Keratinocyte (primary cell): ENCODE results near the gene GDAP2. TPM values are rescaled to one million over a fixed set of nuclear protein-coding genes. Genes with fewer than 3 reads are reported as not detected.

ENCODE experiments used
- DNase-seq: peaks from one replicate; pipeline ENCODE4 v3.0.0-alpha.2; 2011; ENCODE audit warnings: low read depth, missing footprints, low spot score
- FAIRE-seq: peaks from 2 replicates; lab custom pipeline; 2011; peaks lifted over from hg19 to GRCh38; lab: Jason Lieb, UNC
- H2AFZ ChIP-seq: 2 replicates; pipeline ENCODE4 v1.6.0; 2012; ENCODE audit warnings: low read length, control low read depth, inconsistent platforms; ENCODE audit not compliant: control insufficient read depth
- H3K27ac ChIP-seq: 2 replicates; pipeline ENCODE4 v1.5.1; 2011; ENCODE audit warnings: low read length; ENCODE audit not compliant: control insufficient read depth, insufficient read depth
- H3K27me3 ChIP-seq: 3 replicates; pipeline ENCODE4 v1.6.0; 2011; ENCODE audit warnings: low read length; ENCODE audit not compliant: control insufficient read depth, insufficient read depth; ENCODE audit errors: extremely low read depth
- H3K36me3 ChIP-seq, 2 experiments: 2 replicates in 1 of 2; 3 replicates in 1 of 2; pipeline ENCODE4 v1.5.1; 2011; ENCODE audit warnings: low read length in 2 of 2, mild to moderate bottlenecking in 1 of 2; ENCODE audit not compliant: control insufficient read depth in 2 of 2, insufficient read depth in 2 of 2; ENCODE audit errors: extremely low read depth in 1 of 2
- H3K4me1 ChIP-seq: 3 replicates; pipeline ENCODE4 v1.5.1; 2011; ENCODE audit warnings: low read length; ENCODE audit not compliant: control insufficient read depth, insufficient read depth; ENCODE audit errors: extremely low read depth
- H3K4me2 ChIP-seq: 3 replicates; pipeline ENCODE4 v1.6.0; 2011; ENCODE audit warnings: low read depth, low read length; ENCODE audit not compliant: control insufficient read depth, insufficient read depth; ENCODE audit errors: extremely low read depth
- H3K4me3 ChIP-seq, 3 experiments: fragments of 200-600 bp in 1 of 3; sonication (generic) in 1 of 3; 2 replicates in 2 of 3; 3 replicates in 1 of 3; pipeline ENCODE4 v1.5.1; 2011 to 2016; ENCODE audit warnings: low read length in 3 of 3, mild to moderate bottlenecking in 3 of 3, control low read depth in 2 of 3, inconsistent platforms in 1 of 3, low read depth in 1 of 3, mixed read lengths in 1 of 3, mixed run types in 1 of 3, moderate library complexity in 1 of 3; ENCODE audit not compliant: control insufficient read depth in 2 of 3, insufficient read depth in 2 of 3; ENCODE audit errors: extremely low read depth in 1 of 3
- H3K79me2 ChIP-seq: 2 replicates; pipeline ENCODE4 v1.6.0; 2012; ENCODE audit warnings: low read length; ENCODE audit not compliant: control insufficient read depth, insufficient read depth
- H3K9ac ChIP-seq: 3 replicates; pipeline ENCODE4 v1.6.0; 2011; ENCODE audit warnings: low read length; ENCODE audit not compliant: control insufficient read depth, insufficient read depth; ENCODE audit errors: extremely low read depth
- H3K9me1 ChIP-seq: 3 replicates; pipeline ENCODE4 v1.6.0; 2011; ENCODE audit warnings: low read length; ENCODE audit not compliant: control insufficient read depth, insufficient read depth; ENCODE audit errors: extremely low read depth
- H3K9me3 ChIP-seq: 2 replicates; pipeline ENCODE4 v1.5.1; 2012; ENCODE audit warnings: low read depth, low read length; ENCODE audit not compliant: control insufficient read depth
- H4K20me1 ChIP-seq: 3 replicates; pipeline ENCODE4 v1.6.0; 2011; ENCODE audit warnings: low read length; ENCODE audit not compliant: control insufficient read depth, insufficient read depth; ENCODE audit errors: extremely low read depth
- CTCF ChIP-seq, 3 experiments: IDR thresholded peaks in 1 of 3; conservative IDR thresholded peaks in 1 of 3; optimal IDR thresholded peaks in 1 of 3; 2 replicates in 2 of 3; 3 replicates in 1 of 3; pipeline versions ENCODE3 to v1.5.1; 2011; ENCODE audit warnings: low read length in 3 of 3, mild to moderate bottlenecking in 3 of 3, moderate library complexity in 2 of 3, control low read depth in 1 of 3, inconsistent platforms in 1 of 3; ENCODE audit not compliant: insufficient read depth in 2 of 3; ENCODE audit errors: extremely low read depth in 1 of 3
- EZH2 ChIP-seq: IDR thresholded peaks from one replicate; pipeline ENCODE4 v1.6.1; 2012; ENCODE audit warnings: inconsistent platforms, mild to moderate bottlenecking, low read length, moderate library complexity
- dilution Hi-C: fragments of 300-500 bp; cut with MboI; formaldehyde crosslinking; loops from one replicate; pipeline ENCODE4 v1.7.0; 2020; ENCODE audit warnings: low sequenced_read_pairs; ENCODE audit not compliant: extremely low pct_ligation_motif_present
- polyA plus RNA-seq, 5 experiments: library from polyadenylated mRNA; depleted of rRNA in 3 of 5; stranded (reverse) in 3 of 5; stranded (forward) in 1 of 5; unstranded in 1 of 5; fragments of >200 nt; gene quantifications; 1 replicate in 1 of 5; 2 replicates in 3 of 5; 3 replicates in 1 of 5; pipeline versions ENCODE4 v1.2.1 to v1.2.3, GENCODE V29; 2011 to 2012; ENCODE audit warnings: missing spikeins in 2 of 5, low read depth in 1 of 5, low replicate concordance in 1 of 5

GDAP2 gene
- polyA plus RNA-seq, 1 donor (not counting 4 experiments of a cell fraction or from before 2014, with no cell fraction given) = 15.7 TPM

GRCh38 chr1:117930484-117930883 is 1.1 kb upstream of the GDAP2 start:
- Histone ChIP-seq H3K9ac (peak overlapping the region; percentile 92), H3K4me2 (peak overlapping the region; percentile 79), H3K9me1 (no peaks in the 10 kb centered on the region), H3K9me3 (no peaks in the 10 kb centered on the region), H3K36me3 (peaks cover 5 to 15% of the 10 kb centered on the region in 2 experiments), H4K20me1 (no peaks in the 10 kb centered on the region), H3K4me1 (peaks cover 16% of the 10 kb centered on the region), H3K4me3 (peak overlapping the region; percentile 93 to 100 (median 97)), H3K27me3 (no peaks in the 10 kb centered on the region), H2AFZ (peak overlapping the region; percentile 100), H3K79me2 (peaks cover 78% of the 10 kb centered on the region), H3K27ac (peak overlapping the region; percentile 75)
- DNase-seq = no peak
- FAIRE-seq = no peak
- dilution Hi-C loops = no loop called here
- TF ChIP-seq CTCF (optimal IDR thresholded peaks at IDR 0.05 in 1 of 3, IDR thresholded peaks at IDR 0.05 in 1 of 3, conservative IDR thresholded peaks at IDR 0.05 in 1 of 3; ENCODE audit: extremely low read depth in 1 of 3, insufficient read depth in 2 of 3, low read length in 3 of 3) (no peak), EZH2 (no peak)

GRCh38 chr1:117930173-117930447 is 689 bp upstream of the GDAP2 start:
- Histone ChIP-seq H3K9ac (peak overlapping the region; percentile 92), H3K27ac (peak overlapping the region; percentile 75), H3K4me3 (peak overlapping the region; percentile 93 to 100 (median 97)), H3K4me1 (peaks cover 16% of the 10 kb centered on the region), H3K4me2 (peak overlapping the region; percentile 79), H3K79me2 (peaks cover 81% of the 10 kb centered on the region), H4K20me1 (no peaks in the 10 kb centered on the region), H2AFZ (peak overlapping the region; percentile 100), H3K36me3 (peaks cover 5 to 15% of the 10 kb centered on the region in 2 experiments), H3K9me1 (no peaks in the 10 kb centered on the region), H3K9me3 (no peaks in the 10 kb centered on the region), H3K27me3 (no peaks in the 10 kb centered on the region)
- no peak for DNase-seq
- no peak for FAIRE-seq
- dilution Hi-C loops = no loop called here
- TF ChIP-seq CTCF (optimal IDR thresholded peaks at IDR 0.05 in 1 of 3, IDR thresholded peaks at IDR 0.05 in 1 of 3, conservative IDR thresholded peaks at IDR 0.05 in 1 of 3; ENCODE audit: extremely low read depth in 1 of 3, insufficient read depth in 2 of 3, low read length in 3 of 3) (no peak), EZH2 (no peak)
